CD4-positive, alpha-beta T cell (primary cell): ENCODE measurements around the gene CPED1. TPM values are rescaled to one million over a fixed set of nuclear protein-coding genes. Genes with fewer than 3 reads are reported as not detected.

Experiments
- ATAC-seq: fragments of 200-7000 bp; cut with Tn5 transposase; one replicate; pipeline ENCODE4 v1.10.0; 2022; ENCODE audit warnings: mild to moderate bottlenecking; ENCODE audit not compliant: poor library complexity
- CTCF ChIA-PET: fragments of 350-600 bp; sonication (Branson Sonifier 250); formaldehyde crosslinking; loops from one replicate; lab custom pipeline; 2021; ENCODE audit warnings: antibody characterized with exemption, inconsistent platforms; lab: Charles Lee
- POLR2A ChIA-PET: fragments of 350-600 bp; sonication (Branson Sonifier 250); formaldehyde crosslinking; loops from one replicate; lab custom pipeline; 2021; ENCODE audit warnings: antibody characterized with exemption, inconsistent platforms; lab: Charles Lee
- DNase-seq, 14 experiments: peaks; one replicate each; pipeline ENCODE4 v3.0.0-alpha.2; 2013 to 2020; ENCODE audit warnings: mixed read lengths in 2 of 14
- H3K27ac ChIP-seq, 2 donors: one replicate each; pipeline versions ENCODE4 v1.5.1 to v1.7.0; 2013; ENCODE audit warnings: low read length in 2 of 2, low read depth in 1 of 2, mild to moderate bottlenecking in 1 of 2
- H3K27me3 ChIP-seq, 2 experiments: 1 replicate in 1 of 2; 2 replicates in 1 of 2; pipeline versions ENCODE4 v1.6.1 to v1.7.0; 2013; ENCODE audit warnings: low read length in 2 of 2, control low read depth in 1 of 2, mild to moderate bottlenecking in 1 of 2, moderate library complexity in 1 of 2; ENCODE audit not compliant: insufficient read depth in 2 of 2, control insufficient read depth in 1 of 2
- H3K36me3 ChIP-seq: one replicate; pipeline ENCODE4 v1.6.1; 2013; ENCODE audit warnings: low read length, control low read depth; ENCODE audit not compliant: insufficient read depth
- H3K4me1 ChIP-seq: one replicate; pipeline ENCODE4 v1.6.1; 2013; ENCODE audit warnings: low read length, control low read depth; ENCODE audit not compliant: insufficient read depth
- H3K4me3 ChIP-seq: one replicate; pipeline ENCODE4 v1.5.1; 2013; ENCODE audit warnings: mild to moderate bottlenecking, low read length, moderate library complexity
- H3K9me3 ChIP-seq, 2 experiments: 1 replicate in 1 of 2; 2 replicates in 1 of 2; pipeline versions ENCODE4 v1.6.1 to v1.7.0; 2013; ENCODE audit warnings: low read length in 2 of 2, mild to moderate bottlenecking in 2 of 2, control low read depth in 1 of 2, moderate library complexity in 1 of 2; ENCODE audit not compliant: control insufficient read depth in 1 of 2, insufficient read depth in 1 of 2
- H3K27ac Mint-ChIP-seq: one replicate; pipeline ENCODE4 v1.8.0; 2020; ENCODE audit warnings: mixed read lengths
- H3K27me3 Mint-ChIP-seq: one replicate; pipeline ENCODE4 v1.8.0; 2021; ENCODE audit warnings: mixed read lengths
- H3K36me3 Mint-ChIP-seq: one replicate; pipeline ENCODE4 v1.8.0; 2021; ENCODE audit warnings: low read depth, mixed read lengths
- H3K4me1 Mint-ChIP-seq: one replicate; pipeline ENCODE4 v1.8.0; 2021; ENCODE audit warnings: low read depth, mixed read lengths
- H3K4me3 Mint-ChIP-seq: one replicate; pipeline ENCODE4 v1.8.0; 2020; ENCODE audit warnings: mild to moderate bottlenecking, mixed read lengths
- H3K9me3 Mint-ChIP-seq: one replicate; pipeline ENCODE4 v1.8.0; 2020; ENCODE audit warnings: mixed read lengths
- intact Hi-C, 2 experiments: fragments of 100-400 bp; cut with DNase I in 1 of 2; cut with micrococcal nuclease in 1 of 2; formaldehyde crosslinking; loops; one replicate each; pipeline versions ENCODE4 v1.15.1 to v1.9.0; 2023 to 2025; cut with DNase I, micrococcal nuclease
- total RNA-seq, 174 experiments: library from RNA in 2 of 174; stranded (reverse) in 2 of 174; gene quantifications; one replicate each; pipeline ENCODE4 v1.2.3 and lab custom pipeline; 2021 to 2026
- TF ChIP-seq, protein P1 (sequence below): fragments of 200-600 bp; IDR thresholded peaks from one replicate; pipeline ENCODE4 v1.8.0; 2022; ENCODE audit warnings: antibody characterized with exemption, mild to moderate bottlenecking

CPED1 gene
- total RNA-seq, 2 experiments from 2014 or later, result 0.08 to 0.19 TPM

DNA sequence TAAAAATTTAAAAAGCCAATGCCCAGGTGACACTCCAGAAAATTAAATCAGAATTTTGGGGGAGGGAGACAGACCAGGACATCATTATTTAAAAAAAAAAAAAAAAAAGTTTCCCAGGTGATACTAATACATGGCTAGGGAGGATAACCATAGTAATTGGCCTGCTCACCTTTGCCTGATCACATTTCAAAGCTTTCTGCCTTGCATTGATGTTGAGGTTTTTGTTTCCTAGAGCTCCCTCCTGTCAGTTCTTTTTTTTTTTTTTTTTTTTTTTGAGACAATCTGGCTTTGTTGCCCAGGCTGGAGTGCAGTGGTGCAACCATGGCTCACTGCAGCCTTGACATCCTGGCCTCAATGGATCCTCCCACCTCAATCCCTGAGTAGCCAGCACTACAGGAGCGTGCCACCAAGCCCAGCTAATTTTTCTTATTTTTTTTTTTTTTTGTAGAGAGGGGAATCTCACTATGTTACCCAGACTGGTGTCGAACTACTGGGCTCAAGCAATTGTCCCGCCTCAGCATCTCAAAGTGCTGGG lies 38.1 kb downstream of the CPED1 start:
- peaks cover 28% of the 10 kb centered on the region for H3K27me3 Mint-ChIP-seq
- Histone ChIP-seq H3K27ac (no peak overlapping the region), H3K36me3 (no peaks in the 10 kb centered on the region), H3K4me1 (no peaks in the 10 kb centered on the region), H3K9me3 (no peaks in the 10 kb centered on the region), H3K27me3 (no peaks in the 10 kb centered on the region), H3K4me3 (no peak overlapping the region)
- H3K4me3 Mint-ChIP-seq, result no peak overlapping the region
- intact Hi-C loops, result no loop called here
- TF ChIP-seq, protein P1, sequence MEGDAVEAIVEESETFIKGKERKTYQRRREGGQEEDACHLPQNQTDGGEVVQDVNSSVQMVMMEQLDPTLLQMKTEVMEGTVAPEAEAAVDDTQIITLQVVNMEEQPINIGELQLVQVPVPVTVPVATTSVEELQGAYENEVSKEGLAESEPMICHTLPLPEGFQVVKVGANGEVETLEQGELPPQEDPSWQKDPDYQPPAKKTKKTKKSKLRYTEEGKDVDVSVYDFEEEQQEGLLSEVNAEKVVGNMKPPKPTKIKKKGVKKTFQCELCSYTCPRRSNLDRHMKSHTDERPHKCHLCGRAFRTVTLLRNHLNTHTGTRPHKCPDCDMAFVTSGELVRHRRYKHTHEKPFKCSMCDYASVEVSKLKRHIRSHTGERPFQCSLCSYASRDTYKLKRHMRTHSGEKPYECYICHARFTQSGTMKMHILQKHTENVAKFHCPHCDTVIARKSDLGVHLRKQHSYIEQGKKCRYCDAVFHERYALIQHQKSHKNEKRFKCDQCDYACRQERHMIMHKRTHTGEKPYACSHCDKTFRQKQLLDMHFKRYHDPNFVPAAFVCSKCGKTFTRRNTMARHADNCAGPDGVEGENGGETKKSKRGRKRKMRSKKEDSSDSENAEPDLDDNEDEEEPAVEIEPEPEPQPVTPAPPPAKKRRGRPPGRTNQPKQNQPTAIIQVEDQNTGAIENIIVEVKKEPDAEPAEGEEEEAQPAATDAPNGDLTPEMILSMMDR, result no peak
- H3K36me3 Mint-ChIP-seq, result no peaks in the 10 kb centered on the region
- H3K9me3 Mint-ChIP-seq, result no peaks in the 10 kb centered on the region
- POLR2A ChIA-PET, result interaction anchor here (1.0 kb wide), 1 partner anchor 42 kb away, joined by 3 read pairs; no protein-coding TSS in a partner anchor
- no peaks in the 10 kb centered on the region for H3K4me1 Mint-ChIP-seq
- no peak overlapping the region for H3K27ac Mint-ChIP-seq
- no peak for ATAC-seq
- CTCF ChIA-PET, result interaction anchor here (0.9 to 1.4 kb wide), 2 partner anchors 9 to 16 kb away, joined by 3 to 4 read pairs; no protein-coding TSS in a partner anchor
- DNase-seq, result no peak

DNA sequence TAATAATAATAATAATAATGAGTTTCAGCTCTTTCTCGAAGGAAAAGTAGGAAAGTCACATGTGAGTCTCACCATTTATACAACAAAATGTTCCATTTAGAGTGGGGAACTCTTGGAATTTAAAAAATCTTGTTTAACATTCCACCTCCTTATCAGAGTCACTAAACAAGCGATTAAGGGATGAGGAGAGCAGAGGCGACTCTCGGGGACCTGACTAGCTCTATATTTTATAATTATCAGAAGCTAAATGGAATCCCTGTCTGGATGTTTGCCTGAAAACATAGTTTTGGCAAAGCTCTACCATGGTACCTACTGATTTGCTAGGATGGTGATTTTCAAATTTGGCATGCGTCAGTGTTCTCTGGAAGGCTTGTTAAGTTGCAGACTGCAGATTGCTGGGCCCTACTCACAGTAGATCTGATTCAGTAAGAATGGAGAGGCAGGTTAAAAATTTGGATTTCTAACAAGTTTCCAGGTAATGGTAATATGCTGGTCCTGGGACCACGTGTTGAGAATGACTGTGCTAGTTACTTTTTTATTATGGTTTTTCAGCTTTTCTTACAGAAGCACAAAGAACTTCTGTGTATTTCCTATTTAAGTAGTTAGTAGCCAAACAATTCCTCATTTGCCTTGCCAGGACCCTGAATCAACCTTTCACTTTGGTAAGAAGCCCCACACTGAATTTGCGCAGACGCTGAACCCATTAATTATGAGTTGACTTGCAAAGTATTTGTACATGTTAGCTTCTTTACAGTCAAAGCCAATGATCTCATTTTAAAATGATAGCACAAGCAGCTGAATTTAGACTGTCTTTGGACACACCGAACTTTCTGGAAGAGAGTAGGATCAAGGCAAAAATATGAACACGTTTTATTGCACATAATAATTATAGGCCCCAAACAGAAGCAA lies 39.5 kb downstream of the CPED1 start:
- ATAC-seq (no peak), DNase-seq (no peak)
- Mint-ChIP-seq H3K36me3 (no peaks in the 10 kb centered on the region), H3K4me3 (no peak overlapping the region), H3K27me3 (peaks cover 28% of the 10 kb centered on the region), H3K27ac (no peak overlapping the region), H3K9me3 (no peaks in the 10 kb centered on the region), H3K4me1 (peaks cover 2% of the 10 kb centered on the region)
- no peak overlapping the region for H3K27ac ChIP-seq
- no peaks in the 10 kb centered on the region for H3K36me3 ChIP-seq
- no peaks in the 10 kb centered on the region for H3K4me1 ChIP-seq
- intact Hi-C loops, result no loop called here
- H3K27me3 ChIP-seq, result no peaks in the 10 kb centered on the region
- POLR2A ChIA-PET, result no interaction called here
- TF ChIP-seq, protein P1, result no peak
- no peak overlapping the region for H3K4me3 ChIP-seq
- CTCF ChIA-PET, result interaction anchor here (0.9 to 1.4 kb wide), 2 partner anchors 11 to 14 kb away, joined by 3 to 4 read pairs; no protein-coding TSS in a partner anchor
- H3K9me3 ChIP-seq, result no peaks in the 10 kb centered on the region

DNA sequence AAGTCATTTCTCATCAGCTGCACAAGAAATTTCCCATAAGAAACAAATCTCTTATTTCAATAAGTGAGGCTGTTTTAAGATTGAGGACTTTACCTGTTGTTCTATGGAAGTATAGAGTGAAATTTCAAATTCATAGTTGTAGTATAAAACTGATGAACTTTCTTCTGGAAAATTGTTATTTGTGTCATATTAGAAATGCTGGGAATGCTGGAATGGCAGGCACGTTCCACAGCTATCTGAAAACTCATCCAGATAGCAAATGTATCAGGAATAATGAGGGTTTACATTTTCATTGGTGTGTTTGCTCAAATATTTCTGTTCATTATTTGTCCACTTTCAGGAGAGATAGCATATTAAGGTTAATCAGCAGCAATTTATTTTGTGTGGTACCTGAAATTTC lies 40.8 kb downstream of the CPED1 start:
- CTCF ChIA-PET, result no interaction called here
- H3K27ac Mint-ChIP-seq, result no peak overlapping the region

More for the DNA sequence above, 40.8 kb downstream of the CPED1 start:
- Mint-ChIP-seq H3K4me1 (peaks cover 4% of the 10 kb centered on the region), H3K9me3 (no peaks in the 10 kb centered on the region), H3K4me3 (no peak overlapping the region), H3K36me3 (no peaks in the 10 kb centered on the region), H3K27me3 (peaks cover 28% of the 10 kb centered on the region)
- Histone ChIP-seq H3K9me3 (no peaks in the 10 kb centered on the region), H3K27me3 (no peaks in the 10 kb centered on the region), H3K4me3 (no peak overlapping the region), H3K4me1 (no peaks in the 10 kb centered on the region), H3K36me3 (no peaks in the 10 kb centered on the region), H3K27ac (no peak overlapping the region)
- DNase-seq (no peak), ATAC-seq (no peak)
- TF ChIP-seq, protein P1, result no peak
- intact Hi-C loops, result no loop called here
- POLR2A ChIA-PET, result no interaction called here
